Liver (tissue), 9 donors: Measurements from ENCODE around the gene ANKRD44. TPM values are rescaled to one million over a fixed set of nuclear protein-coding genes. Genes with fewer than 3 reads are reported as not detected.

Experiments used
- DNase-seq: peaks from one replicate; pipeline ENCODE4 v3.0.0-alpha.2; 2017; ENCODE audit warnings: low spot score
- H3K27ac ChIP-seq, 2 donors: one replicate each; pipeline ENCODE4 v1.7.0; 2013; ENCODE audit warnings: inconsistent platforms in 2 of 2, low read length in 2 of 2, control low read depth in 1 of 2, low read depth in 1 of 2, mild to moderate bottlenecking in 1 of 2
- H3K27me3 ChIP-seq, 4 donors: one replicate each; pipeline versions ENCODE4 v1.6.1 to v1.7.0; 2013; ENCODE audit warnings: low read length in 3 of 4, inconsistent platforms in 1 of 4, mild to moderate bottlenecking in 1 of 4, moderate library complexity in 1 of 4; ENCODE audit not compliant: control insufficient read depth in 4 of 4, insufficient read depth in 4 of 4
- H3K36me3 ChIP-seq, 4 donors: one replicate each; pipeline versions ENCODE4 v1.6.1 to v1.7.0; 2013; ENCODE audit warnings: low read length in 3 of 4, mild to moderate bottlenecking in 3 of 4, low read depth in 1 of 4, moderate library complexity in 1 of 4; ENCODE audit not compliant: control insufficient read depth in 4 of 4, insufficient read depth in 3 of 4
- H3K4me1 ChIP-seq, 4 donors: one replicate each; pipeline versions ENCODE4 v1.6.1 to v1.7.0; 2013; ENCODE audit warnings: low read length in 3 of 4, mild to moderate bottlenecking in 3 of 4, moderate library complexity in 1 of 4; ENCODE audit not compliant: control insufficient read depth in 4 of 4, insufficient read depth in 4 of 4
- H3K4me3 ChIP-seq, 3 donors: one replicate each; pipeline versions ENCODE4 v1.6.1 to v1.7.0; 2013; ENCODE audit warnings: low read length in 3 of 3, control low read depth in 1 of 3, low read depth in 1 of 3, mild to moderate bottlenecking in 1 of 3
- H3K9ac ChIP-seq, 2 donors: one replicate each; pipeline ENCODE4 v1.7.0; 2013; ENCODE audit warnings: low read length in 2 of 2, mild to moderate bottlenecking in 2 of 2, moderate library complexity in 2 of 2, control low read depth in 1 of 2, low read depth in 1 of 2
- H3K9me3 ChIP-seq, 4 donors: one replicate each; pipeline versions ENCODE4 v1.6.1 to v1.7.0; 2013; ENCODE audit warnings: low read length in 3 of 4; ENCODE audit not compliant: control insufficient read depth in 4 of 4
- ATF3 ChIP-seq: IDR thresholded peaks from 2 replicates; pipeline ENCODE4 v1.6.1; 2016; ENCODE audit warnings: antibody characterized with exemption
- EGR1 ChIP-seq, 2 donors: IDR thresholded peaks; 2 replicates each; pipeline ENCODE4 v1.6.1; 2016 to 2018; ENCODE audit warnings: antibody characterized with exemption in 2 of 2, low read depth in 2 of 2
- FOXA1 ChIP-seq: IDR thresholded peaks from 2 replicates; pipeline ENCODE4 v1.6.1; 2016; ENCODE audit warnings: antibody characterized with exemption
- FOXA2 ChIP-seq: IDR thresholded peaks from 2 replicates; pipeline ENCODE4 v1.6.1; 2016; ENCODE audit warnings: antibody characterized with exemption
- GABPA ChIP-seq, 2 donors: IDR thresholded peaks in 1 of 2; conservative IDR thresholded peaks in 1 of 2; 2 replicates each; pipeline ENCODE4 v1.6.1; 2016; ENCODE audit warnings: antibody characterized with exemption in 2 of 2, mild to moderate bottlenecking in 1 of 2, moderate library complexity in 1 of 2
- HNF4A ChIP-seq, 2 donors: conservative IDR thresholded peaks; 2 replicates each; pipeline ENCODE4 v1.6.1; 2016; ENCODE audit warnings: antibody characterized with exemption in 2 of 2, mild to moderate bottlenecking in 2 of 2
- HNF4G ChIP-seq: IDR thresholded peaks from 2 replicates; pipeline ENCODE4 v1.6.1; 2016; ENCODE audit warnings: antibody characterized with exemption
- JUND ChIP-seq, 2 donors: IDR thresholded peaks; 2 replicates each; pipeline ENCODE4 v1.6.1; 2016; ENCODE audit warnings: antibody characterized with exemption in 2 of 2
- MAX ChIP-seq: IDR thresholded peaks from 2 replicates; pipeline ENCODE4 v1.6.1; 2016; ENCODE audit warnings: antibody characterized with exemption
- NR2F2 ChIP-seq: IDR thresholded peaks from 2 replicates; pipeline ENCODE4 v1.6.1; 2016; ENCODE audit warnings: antibody characterized with exemption
- REST ChIP-seq: IDR thresholded peaks from 2 replicates; pipeline ENCODE4 v1.6.1; 2016; ENCODE audit warnings: antibody characterized with exemption, mild to moderate bottlenecking
- RXRA ChIP-seq, 2 donors: IDR thresholded peaks; 2 replicates each; pipeline ENCODE4 v1.6.1; 2017 to 2018; ENCODE audit warnings: antibody characterized with exemption in 2 of 2, mild to moderate bottlenecking in 1 of 2
- SP1 ChIP-seq: IDR thresholded peaks from 2 replicates; pipeline ENCODE4 v1.6.1; 2018; ENCODE audit warnings: antibody characterized with exemption, mild to moderate bottlenecking
- TAF1 ChIP-seq: conservative IDR thresholded peaks from 2 replicates; pipeline ENCODE4 v1.6.1; 2016; ENCODE audit warnings: antibody characterized with exemption, mild to moderate bottlenecking
- ZBTB33 ChIP-seq: IDR thresholded peaks from 2 replicates; pipeline ENCODE4 v1.6.1; 2016; ENCODE audit warnings: antibody characterized with exemption
- WGBS: extraction: QIAGEN DNeasy Blood & Tissue Kit; methylation state at CpG from one replicate; pipeline ENCODE4 v1.1.7; 2013; 5-methylcytosine and 5-hydroxymethylcytosine counted together
- polyA plus RNA-seq, 2 donors: library from polyadenylated mRNA; stranded (reverse) in 1 of 2; unstranded in 1 of 2; fragments of 200-250 nt in 1 of 2; fragments of >200 nt in 1 of 2; fragmentation: Nextera tagmentation in 1 of 2; extraction: Ambion mirVana in 1 of 2; gene quantifications; one replicate each; pipeline versions ENCODE4 v1.2.1 to v1.2.3, GENCODE V29; 2013 to 2015
- total RNA-seq, 2 donors: library from RNA; depleted of rRNA; stranded (reverse); fragments of >200 nt; gene quantifications; one replicate each; pipeline ENCODE4 v1.2.3, GENCODE V29; 2014
- TF ChIP-seq, protein P1 (sequence below): fragments of 150-350 bp; IDR thresholded peaks from 2 replicates; pipeline ENCODE4 v1.5.1; 2017; ENCODE audit warnings: improper control_type of control experiment, low read depth, low read length; ENCODE audit not compliant: missing input control
- donor health status: healthy.
- donor health status: healthy.
- donor health status: healthy.
- donor health status: healthy.
- donor health status: healthy.

ANKRD44 gene
- total and polyA plus RNA-seq, 4 donors, result 3.8 to 18.2 (median 6.8) TPM

- H3K9me3 ChIP-seq, result no peaks in the 10 kb centered on the region
- H3K4me1 ChIP-seq, result no peaks in the 10 kb centered on the region
- no peak overlapping the region for H3K9ac ChIP-seq
- H3K27me3 ChIP-seq, result no peaks in the 10 kb centered on the region
- H3K36me3 ChIP-seq, result no peaks in the 10 kb centered on the region
- no peak overlapping the region for H3K27ac ChIP-seq
- WGBS, result 97% methylated on average over 3 of the region's 3 CpGs
- no peak for TF ChIP-seq REST
- TF ChIP-seq GABPA (IDR thresholded peaks at IDR 0.05 in 1 of 2, conservative IDR thresholded peaks at IDR 0.05 in 1 of 2), result no peak
- TF ChIP-seq, protein P1, sequence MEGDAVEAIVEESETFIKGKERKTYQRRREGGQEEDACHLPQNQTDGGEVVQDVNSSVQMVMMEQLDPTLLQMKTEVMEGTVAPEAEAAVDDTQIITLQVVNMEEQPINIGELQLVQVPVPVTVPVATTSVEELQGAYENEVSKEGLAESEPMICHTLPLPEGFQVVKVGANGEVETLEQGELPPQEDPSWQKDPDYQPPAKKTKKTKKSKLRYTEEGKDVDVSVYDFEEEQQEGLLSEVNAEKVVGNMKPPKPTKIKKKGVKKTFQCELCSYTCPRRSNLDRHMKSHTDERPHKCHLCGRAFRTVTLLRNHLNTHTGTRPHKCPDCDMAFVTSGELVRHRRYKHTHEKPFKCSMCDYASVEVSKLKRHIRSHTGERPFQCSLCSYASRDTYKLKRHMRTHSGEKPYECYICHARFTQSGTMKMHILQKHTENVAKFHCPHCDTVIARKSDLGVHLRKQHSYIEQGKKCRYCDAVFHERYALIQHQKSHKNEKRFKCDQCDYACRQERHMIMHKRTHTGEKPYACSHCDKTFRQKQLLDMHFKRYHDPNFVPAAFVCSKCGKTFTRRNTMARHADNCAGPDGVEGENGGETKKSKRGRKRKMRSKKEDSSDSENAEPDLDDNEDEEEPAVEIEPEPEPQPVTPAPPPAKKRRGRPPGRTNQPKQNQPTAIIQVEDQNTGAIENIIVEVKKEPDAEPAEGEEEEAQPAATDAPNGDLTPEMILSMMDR, result no peak
- no peak for TF ChIP-seq HNF4G
- TF ChIP-seq FOXA2, result no peak
- no peak for TF ChIP-seq SP1
- TF ChIP-seq HNF4A (conservative IDR thresholded peaks at IDR 0.05), result no peak
- TF ChIP-seq EGR1 (IDR thresholded peaks at IDR 0.05; ENCODE audit: low read depth in 2 of 2), result no peak
- TF ChIP-seq ATF3, result no peak
- H3K4me3 ChIP-seq, result no peak overlapping the region
- no peak for DNase-seq
Measured at GRCh38 chr2:197270601-197271000, 40.0 kb downstream of the ANKRD44 start.

GRCh38 chr2:197269815-197270214 lies 40.8 kb downstream of the ANKRD44 start:
- no peaks in the 10 kb centered on the region for H3K4me1 ChIP-seq
- DNase-seq, result no peak
- H3K27ac ChIP-seq, result no peak overlapping the region
- H3K4me3 ChIP-seq, result no peak overlapping the region
- no peaks in the 10 kb centered on the region for H3K9me3 ChIP-seq
- no peaks in the 10 kb centered on the region for H3K36me3 ChIP-seq
- no peak overlapping the region for H3K9ac ChIP-seq
- no peaks in the 10 kb centered on the region for H3K27me3 ChIP-seq
- TF ChIP-seq RXRA (IDR thresholded peaks at IDR 0.05) (no peak), REST (no peak), SP1 (no peak), ATF3 (no peak), JUND (IDR thresholded peaks at IDR 0.05) (no peak), MAX (no peak), ZBTB33 (no peak), FOXA1 (no peak), TAF1 (no peak), HNF4A (conservative IDR thresholded peaks at IDR 0.05) (no peak), HNF4G (no peak), EGR1 (IDR thresholded peaks at IDR 0.05; ENCODE audit: low read depth in 2 of 2) (no peak), NR2F2 (no peak)
